GM12878 (cell line): ENCODE results near the gene TENT4B. TPM values are rescaled to one million over a fixed set of nuclear protein-coding genes. Genes with fewer than 3 reads are reported as not detected.

Experiments used
- ATAC-seq: fragments of 200-7000 bp; cut with Tn5 transposase; 3 replicates; pipeline ENCODE4 v1.9.1; 2020; ENCODE audit warnings: mild to moderate bottlenecking, moderate library complexity
- BruUV-seq: library from RNA; stranded (reverse); fragments of 400-500 nt; replicated peaks from 2 replicates; lab custom pipeline; 2021; lab: Mats Ljungman, UMichigan
- CTCF ChIA-PET: fragments of 300-600 bp; sonication (Branson Sonifier 250); formaldehyde crosslinking; extraction: SDS; loops from one replicate; lab custom pipeline; 2021; ENCODE audit warnings: inconsistent platforms; lab: Yijun Ruan, JAX
- POLR2A ChIA-PET: fragments of 350-600 bp; formaldehyde crosslinking; extraction: SDS; loops from one replicate; lab custom pipeline; 2021; ENCODE audit warnings: inconsistent platforms; lab: Charles Lee
- RAD21 ChIA-PET: fragments of 300-600 bp; sonication (Branson Sonifier 250); formaldehyde crosslinking; loops from one replicate; lab custom pipeline; 2023; ENCODE audit warnings: antibody characterized with exemption; ENCODE audit not compliant: unreplicated experiment; lab: Charles Lee
- SMC1A ChIA-PET: fragments of 300-600 bp; sonication (Branson Sonifier 250); formaldehyde crosslinking; loops from one replicate; lab custom pipeline; 2023; ENCODE audit not compliant: unreplicated experiment, uncharacterized antibody; lab: Charles Lee
- DNase-seq: peaks from one replicate; pipeline ENCODE4 v3.0.0-alpha.2; 2011; ENCODE audit warnings: low read depth, low spot score
- FAIRE-seq: peaks from 3 replicates; lab custom pipeline; 2011; peaks lifted over from hg19 to GRCh38; lab: Jason Lieb, UNC
- H2AFZ ChIP-seq: 2 replicates; pipeline ENCODE4 v1.6.0; 2011; ENCODE audit warnings: low read depth, low read length, control low read depth; ENCODE audit not compliant: control insufficient read depth
- H3K27ac ChIP-seq: 2 replicates; pipeline ENCODE4 v1.5.1; 2011; ENCODE audit warnings: control low read depth; ENCODE audit not compliant: control insufficient read depth, insufficient read depth
- H3K27me3 ChIP-seq, 2 experiments: replicated peaks in 1 of 2; 2 replicates each; pipeline versions ENCODE4 v1.6.0 to v1.6.1; 2011; ENCODE audit warnings: low read length in 1 of 2; ENCODE audit not compliant: control insufficient read depth in 2 of 2, insufficient read depth in 2 of 2
- H3K36me3 ChIP-seq, 2 experiments: 2 replicates each; pipeline ENCODE4 v1.5.1; 2011; ENCODE audit warnings: low read length in 1 of 2; ENCODE audit not compliant: control insufficient read depth in 2 of 2, insufficient read depth in 2 of 2
- H3K4me1 ChIP-seq: 2 replicates; pipeline ENCODE4 v1.6.1; 2011; ENCODE audit warnings: mild to moderate bottlenecking, low read length, moderate library complexity, mixed read lengths; ENCODE audit not compliant: control insufficient read depth, insufficient read depth
- H3K4me2 ChIP-seq: 2 replicates; pipeline ENCODE4 v1.6.0; 2011; ENCODE audit warnings: control low read depth; ENCODE audit not compliant: control insufficient read depth, insufficient read depth
- H3K4me3 ChIP-seq: fragments of 200-600 bp; sonication (generic); 2 replicates; pipeline ENCODE4 v1.5.1; 2016
- H3K79me2 ChIP-seq: 2 replicates; pipeline ENCODE4 v1.6.0; 2011; ENCODE audit warnings: low read length; ENCODE audit not compliant: control insufficient read depth, insufficient read depth
- H3K9ac ChIP-seq: 2 replicates; pipeline ENCODE4 v1.8.0; 2011; ENCODE audit warnings: low read length, control low read depth, mixed read lengths; ENCODE audit not compliant: control insufficient read depth, insufficient read depth
- H3K9me3 ChIP-seq: replicated peaks from 3 replicates; pipeline ENCODE4 v1.5.1; 2011; ENCODE audit warnings: mild to moderate bottlenecking, low read length; ENCODE audit not compliant: control insufficient read depth, insufficient read depth
- H4K20me1 ChIP-seq: 2 replicates; pipeline ENCODE4 v1.6.0; 2011; ENCODE audit not compliant: control insufficient read depth, insufficient read depth
- EED ChIP-seq: sonication (generic); IDR thresholded peaks from 2 replicates; pipeline ENCODE4 v1.6.1; 2016; ENCODE audit warnings: antibody characterized with exemption, low read depth
- HCFC1 ChIP-seq: fragments of 150-350 bp; IDR thresholded peaks from 2 replicates; pipeline ENCODE4 v1.6.1; 2014; ENCODE audit warnings: low read length
- HDAC6 ChIP-seq: fragments of 200-600 bp; sonication (generic); IDR thresholded peaks from one replicate; pipeline ENCODE4 v1.8.0; 2017; ENCODE audit warnings: antibody characterized with exemption; ENCODE audit not compliant: unreplicated experiment
- LARP7 ChIP-seq: fragments of 450-650 bp; IDR thresholded peaks from 2 replicates; pipeline ENCODE4 v1.6.1; 2017; ENCODE audit warnings: mild to moderate bottlenecking
- NFYB ChIP-seq: IDR thresholded peaks from 2 replicates; pipeline ENCODE4 v1.6.1; 2011; ENCODE audit warnings: low read depth, mild to moderate bottlenecking, low read length, improper control_type of control experiment, moderate library complexity; ENCODE audit not compliant: insufficient read depth
- RUNX3 ChIP-seq: IDR thresholded peaks from 2 replicates; pipeline ENCODE4 v1.6.1; 2012; ENCODE audit warnings: low read length, inconsistent platforms
- SRF ChIP-seq, 2 experiments: IDR thresholded peaks; 2 replicates each; pipeline ENCODE4 v1.6.1; 2011; ENCODE audit warnings: low read depth in 2 of 2, low read length in 2 of 2, mild to moderate bottlenecking in 1 of 2, moderate library complexity in 1 of 2
- SUPT20H ChIP-seq: IDR thresholded peaks from 2 replicates; pipeline ENCODE4 v1.6.1; 2011; ENCODE audit warnings: low read depth, mild to moderate bottlenecking, low read length, moderate library complexity, borderline replicate concordance; ENCODE audit not compliant: control insufficient read depth
- ZNF274 ChIP-seq: IDR thresholded peaks from one replicate; pipeline ENCODE4 v1.8.0; 2011; ENCODE audit not compliant: insufficient read length, insufficient read depth
- WGBS: methylation state at CpG from one replicate; pipeline ENCODE4 v1.1.6; 2016; ENCODE audit warnings: low lambda C conversion rate; ENCODE audit not compliant: insufficient replicate concordance, insufficient coverage; ENCODE audit errors: missing lambda C conversion rate; 5-methylcytosine and 5-hydroxymethylcytosine counted together
- in situ Hi-C: fragments of 300-500 bp; cut with MboI; formaldehyde crosslinking; loops from 9 replicates; pipeline ENCODE4 v1.14.3; 2018; ENCODE audit warnings: mixed read lengths
- intact Hi-C: fragments of 100-400 bp; cut with micrococcal nuclease; formaldehyde crosslinking; loops from one replicate; pipeline ENCODE4 v1.14.2; 2022; ENCODE audit not compliant: unreplicated experiment
- polyA plus RNA-seq, 11 experiments: library from polyadenylated mRNA; depleted of rRNA in 4 of 11; unstranded in 6 of 11; stranded (reverse) in 5 of 11; fragments of >200 nt; fragmentation: Nextera tagmentation in 4 of 11; fragmentation: Illumina TruSeq in 1 of 11; extraction: Ambion mirVana in 4 of 11; extraction: Trizol in 1 of 11; gene quantifications; 1 replicate in 1 of 11; 2 replicates in 10 of 11; pipeline versions ENCODE4 v1.2.1 to v1.2.3, GENCODE V29; 2011 to 2016; ENCODE audit warnings: inconsistent platforms in 2 of 11, missing spikeins in 2 of 11, low read depth in 1 of 11
- total RNA-seq, 4 experiments: library from RNA; depleted of rRNA in 3 of 4; stranded (reverse); fragments of >200 nt in 3 of 4; fragmentation: Illumina TruSeq in 1 of 4; extraction: Trizol in 1 of 4; gene quantifications; 2 replicates each; pipeline versions ENCODE4 v1.2.1 to v1.2.3, GENCODE V29; 2013 to 2021
- TF ChIP-seq, protein P1 (sequence below): IDR thresholded peaks from 2 replicates; pipeline ENCODE4 v1.6.1; 2012; ENCODE audit warnings: low read depth, low read length, improper control_type of control experiment
- TF ChIP-seq, protein P2 (sequence below): IDR thresholded peaks from 2 replicates; pipeline ENCODE4 v1.6.1; 2011; ENCODE audit warnings: mild to moderate bottlenecking, low read depth, low read length, moderate library complexity; ENCODE audit not compliant: insufficient replicate concordance
- TF ChIP-seq, protein P3 (sequence below): fragments of 450-650 bp; IDR thresholded peaks from 2 replicates; pipeline ENCODE4 v1.6.1; 2017; ENCODE audit warnings: mild to moderate bottlenecking, moderate library complexity
- TF ChIP-seq, protein P4 (sequence below): IDR thresholded peaks from 2 replicates; pipeline ENCODE4 v1.6.1; 2012; ENCODE audit warnings: low read depth, low read length, improper control_type of control experiment

Gene TENT4B
- total and polyA plus RNA-seq, 10 of the 15 experiments (the other 5 are each of a cell fraction or from before 2014, with no cell fraction given), result 4.4 to 16.7 (median 10.8) TPM

GRCh38 chr16:50197582-50197981 lies 44.5 kb downstream of the TENT4B start:
- H2AFZ ChIP-seq, result no peak overlapping the region
- H3K4me1 ChIP-seq, result peaks cover 52% of the 10 kb centered on the region
- ChIA-PET SMC1A (interaction anchor here (1.0 to 4.6 kb wide), 5 partner anchors 13 to 172 kb away, joined by 3 to 52 read pairs (median 6); partner anchors contain the start of gene CNEP1R1), CTCF (interaction anchor here (0.6 to 6.2 kb wide), 6 partner anchors 12 to 130 kb away, joined by 3 to 70 read pairs (median 4); no protein-coding TSS in a partner anchor), RAD21 (interaction anchor here (1.0 to 3.4 kb wide), 4 partner anchors 13 to 173 kb away, joined by 3 to 22 read pairs (median 4); partner anchors contain the start of gene CNEP1R1), POLR2A (interaction anchor here (2.0 kb wide), 1 partner anchor 42 kb away, joined by 13 read pairs; no protein-coding TSS in a partner anchor)
- in situ Hi-C loops, result no loop called here
- no peak overlapping the region for H3K9ac ChIP-seq
- no peaks in the 10 kb centered on the region for H3K27me3 ChIP-seq
- H3K4me3 ChIP-seq, result no peak overlapping the region
- BruUV-seq, result no TSS peak
- H3K4me2 ChIP-seq, result no peak overlapping the region
- ATAC-seq, result no peak
- H3K27ac ChIP-seq, result peak overlapping the region; percentile 27
- H3K36me3 ChIP-seq, result no peaks in the 10 kb centered on the region
- no peak for DNase-seq
- FAIRE-seq, result no peak
- H4K20me1 ChIP-seq, result no peaks in the 10 kb centered on the region
- no peaks in the 10 kb centered on the region; the same call in 2 of the 3 replicates for H3K9me3 ChIP-seq
- H3K79me2 ChIP-seq, result peaks cover 61% of the 10 kb centered on the region
- 45% methylated on average over 7 of the region's 7 CpGs for WGBS
- intact Hi-C loops, result no loop called here
- no peak for TF ChIP-seq LARP7
- TF ChIP-seq, protein P1, sequence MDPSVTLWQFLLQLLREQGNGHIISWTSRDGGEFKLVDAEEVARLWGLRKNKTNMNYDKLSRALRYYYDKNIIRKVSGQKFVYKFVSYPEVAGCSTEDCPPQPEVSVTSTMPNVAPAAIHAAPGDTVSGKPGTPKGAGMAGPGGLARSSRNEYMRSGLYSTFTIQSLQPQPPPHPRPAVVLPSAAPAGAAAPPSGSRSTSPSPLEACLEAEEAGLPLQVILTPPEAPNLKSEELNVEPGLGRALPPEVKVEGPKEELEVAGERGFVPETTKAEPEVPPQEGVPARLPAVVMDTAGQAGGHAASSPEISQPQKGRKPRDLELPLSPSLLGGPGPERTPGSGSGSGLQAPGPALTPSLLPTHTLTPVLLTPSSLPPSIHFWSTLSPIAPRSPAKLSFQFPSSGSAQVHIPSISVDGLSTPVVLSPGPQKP, result no peak
- TF ChIP-seq, protein P2, sequence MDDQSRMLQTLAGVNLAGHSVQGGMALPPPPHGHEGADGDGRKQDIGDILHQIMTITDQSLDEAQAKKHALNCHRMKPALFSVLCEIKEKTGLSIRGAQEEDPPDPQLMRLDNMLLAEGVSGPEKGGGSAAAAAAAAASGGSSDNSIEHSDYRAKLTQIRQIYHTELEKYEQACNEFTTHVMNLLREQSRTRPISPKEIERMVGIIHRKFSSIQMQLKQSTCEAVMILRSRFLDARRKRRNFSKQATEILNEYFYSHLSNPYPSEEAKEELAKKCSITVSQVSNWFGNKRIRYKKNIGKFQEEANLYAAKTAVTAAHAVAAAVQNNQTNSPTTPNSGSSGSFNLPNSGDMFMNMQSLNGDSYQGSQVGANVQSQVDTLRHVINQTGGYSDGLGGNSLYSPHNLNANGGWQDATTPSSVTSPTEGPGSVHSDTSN, result peak; percentile 19
- no peak for TF ChIP-seq SUPT20H
- TF ChIP-seq, protein P3, sequence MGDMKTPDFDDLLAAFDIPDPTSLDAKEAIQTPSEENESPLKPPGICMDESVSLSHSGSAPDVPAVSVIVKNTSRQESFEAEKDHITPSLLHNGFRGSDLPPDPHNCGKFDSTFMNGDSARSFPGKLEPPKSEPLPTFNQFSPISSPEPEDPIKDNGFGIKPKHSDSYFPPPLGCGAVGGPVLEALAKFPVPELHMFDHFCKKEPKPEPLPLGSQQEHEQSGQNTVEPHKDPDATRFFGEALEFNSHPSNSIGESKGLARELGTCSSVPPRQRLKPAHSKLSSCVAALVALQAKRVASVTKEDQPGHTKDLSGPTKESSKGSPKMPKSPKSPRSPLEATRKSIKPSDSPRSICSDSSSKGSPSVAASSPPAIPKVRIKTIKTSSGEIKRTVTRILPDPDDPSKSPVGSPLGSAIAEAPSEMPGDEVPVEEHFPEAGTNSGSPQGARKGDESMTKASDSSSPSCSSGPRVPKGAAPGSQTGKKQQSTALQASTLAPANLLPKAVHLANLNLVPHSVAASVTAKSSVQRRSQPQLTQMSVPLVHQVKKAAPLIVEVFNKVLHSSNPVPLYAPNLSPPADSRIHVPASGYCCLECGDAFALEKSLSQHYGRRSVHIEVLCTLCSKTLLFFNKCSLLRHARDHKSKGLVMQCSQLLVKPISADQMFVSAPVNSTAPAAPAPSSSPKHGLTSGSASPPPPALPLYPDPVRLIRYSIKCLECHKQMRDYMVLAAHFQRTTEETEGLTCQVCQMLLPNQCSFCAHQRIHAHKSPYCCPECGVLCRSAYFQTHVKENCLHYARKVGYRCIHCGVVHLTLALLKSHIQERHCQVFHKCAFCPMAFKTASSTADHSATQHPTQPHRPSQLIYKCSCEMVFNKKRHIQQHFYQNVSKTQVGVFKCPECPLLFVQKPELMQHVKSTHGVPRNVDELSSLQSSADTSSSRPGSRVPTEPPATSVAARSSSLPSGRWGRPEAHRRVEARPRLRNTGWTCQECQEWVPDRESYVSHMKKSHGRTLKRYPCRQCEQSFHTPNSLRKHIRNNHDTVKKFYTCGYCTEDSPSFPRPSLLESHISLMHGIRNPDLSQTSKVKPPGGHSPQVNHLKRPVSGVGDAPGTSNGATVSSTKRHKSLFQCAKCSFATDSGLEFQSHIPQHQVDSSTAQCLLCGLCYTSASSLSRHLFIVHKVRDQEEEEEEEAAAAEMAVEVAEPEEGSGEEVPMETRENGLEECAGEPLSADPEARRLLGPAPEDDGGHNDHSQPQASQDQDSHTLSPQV, result no peak
- TF ChIP-seq ZNF274, result no peak
- TF ChIP-seq, protein P4, sequence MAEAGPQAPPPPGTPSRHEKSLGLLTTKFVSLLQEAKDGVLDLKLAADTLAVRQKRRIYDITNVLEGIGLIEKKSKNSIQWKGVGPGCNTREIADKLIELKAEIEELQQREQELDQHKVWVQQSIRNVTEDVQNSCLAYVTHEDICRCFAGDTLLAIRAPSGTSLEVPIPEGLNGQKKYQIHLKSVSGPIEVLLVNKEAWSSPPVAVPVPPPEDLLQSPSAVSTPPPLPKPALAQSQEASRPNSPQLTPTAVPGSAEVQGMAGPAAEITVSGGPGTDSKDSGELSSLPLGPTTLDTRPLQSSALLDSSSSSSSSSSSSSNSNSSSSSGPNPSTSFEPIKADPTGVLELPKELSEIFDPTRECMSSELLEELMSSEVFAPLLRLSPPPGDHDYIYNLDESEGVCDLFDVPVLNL, result no peak
- no peak for TF ChIP-seq RUNX3
- peak; percentile 34; the same call in 1 of the 2 replicates for TF ChIP-seq NFYB
- TF ChIP-seq HCFC1, result no peak
- no peak for TF ChIP-seq HDAC6
- peak in 1 of 2 experiments; percentile 79; a peak in 2 of 4 replicates for TF ChIP-seq SRF (IDR thresholded peaks at IDR 0.05; ENCODE audit: low read depth in 2 of 2, low read length in 2 of 2)
- TF ChIP-seq EED, result no peak
